KOPT-K1 (cell line): ENCODE data around the gene DTD1.

Experiments
- H3K27ac ChIP-seq: fragments of 200-600 bp; sonication (generic); 2 replicates; pipeline ENCODE4 v1.5.1; 2016; ENCODE audit warnings: antibody characterized with exemption, mild to moderate bottlenecking, low read depth, low read length; ENCODE audit not compliant: poor library complexity, severe bottlenecking
- H3K36me3 ChIP-seq: fragments of 200-600 bp; sonication (generic); 2 replicates; pipeline ENCODE4 v1.5.1; 2017; ENCODE audit warnings: antibody characterized with exemption, mild to moderate bottlenecking, low read length, moderate library complexity; ENCODE audit not compliant: insufficient read depth
- H3K9me3 ChIP-seq: fragments of 200-600 bp; sonication (generic); 2 replicates; pipeline ENCODE4 v1.5.1; 2017; ENCODE audit warnings: antibody characterized with exemption, low read length, mild to moderate bottlenecking; ENCODE audit not compliant: insufficient read depth, poor library complexity, severe bottlenecking

DTD1 gene

GRCh38 chr20:18727032-18727508 is 139.2 kb downstream of the DTD1 start:
- no peaks in the 10 kb centered on the region for H3K36me3 ChIP-seq
- no peaks in the 10 kb centered on the region for H3K9me3 ChIP-seq
- no peak overlapping the region for H3K27ac ChIP-seq

- no peaks in the 10 kb centered on the region for H3K9me3 ChIP-seq
- H3K27ac ChIP-seq: no peak overlapping the region
- no peaks in the 10 kb centered on the region for H3K36me3 ChIP-seq
These were observed 140.5 kb downstream of the DTD1 start for GRCh38 chr20:18728165-18728869.

DNA sequence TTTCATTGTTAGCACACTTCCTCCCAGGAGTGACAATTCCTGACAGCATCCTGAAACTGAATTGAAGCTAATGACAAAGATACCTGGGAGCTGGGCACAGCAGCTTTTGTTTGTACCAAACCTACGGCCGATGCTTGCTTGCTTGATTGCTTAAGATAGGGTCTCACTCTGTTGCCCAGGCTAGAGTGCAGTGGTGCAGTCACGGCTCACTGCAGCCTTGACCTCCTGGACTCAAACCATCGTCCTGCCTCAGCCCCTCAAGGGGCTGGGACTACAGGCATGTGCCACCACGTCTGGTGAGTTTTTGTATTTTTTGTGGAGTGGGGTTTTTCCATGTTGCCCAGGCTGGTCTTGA is 141.0 kb downstream of the DTD1 start:
- Histone ChIP-seq H3K9me3 (no peaks in the 10 kb centered on the region), H3K27ac (no peak overlapping the region), H3K36me3 (no peaks in the 10 kb centered on the region)

GRCh38 chr20:18729231-18729825 is 141.5 kb downstream of the DTD1 start:
- no peaks in the 10 kb centered on the region for H3K36me3 ChIP-seq
- H3K27ac ChIP-seq: no peak overlapping the region
- H3K9me3 ChIP-seq: no peaks in the 10 kb centered on the region

GRCh38 chr20:18731940-18732339 is 144.1 kb downstream of the DTD1 start:
- Histone ChIP-seq H3K9me3 (no peaks in the 10 kb centered on the region), H3K36me3 (no peaks in the 10 kb centered on the region), H3K27ac (no peak overlapping the region)

GRCh38 chr20:18734525-18735189 is 146.8 kb downstream of the DTD1 start:
- no peaks in the 10 kb centered on the region for H3K36me3 ChIP-seq
- no peak overlapping the region for H3K27ac ChIP-seq
- H3K9me3 ChIP-seq: no peaks in the 10 kb centered on the region

GRCh38 chr20:18737140-18737539 is 149.3 kb downstream of the DTD1 start:
- H3K27ac ChIP-seq: no peak overlapping the region
- H3K9me3 ChIP-seq: no peaks in the 10 kb centered on the region
- no peaks in the 10 kb centered on the region for H3K36me3 ChIP-seq

DNA sequence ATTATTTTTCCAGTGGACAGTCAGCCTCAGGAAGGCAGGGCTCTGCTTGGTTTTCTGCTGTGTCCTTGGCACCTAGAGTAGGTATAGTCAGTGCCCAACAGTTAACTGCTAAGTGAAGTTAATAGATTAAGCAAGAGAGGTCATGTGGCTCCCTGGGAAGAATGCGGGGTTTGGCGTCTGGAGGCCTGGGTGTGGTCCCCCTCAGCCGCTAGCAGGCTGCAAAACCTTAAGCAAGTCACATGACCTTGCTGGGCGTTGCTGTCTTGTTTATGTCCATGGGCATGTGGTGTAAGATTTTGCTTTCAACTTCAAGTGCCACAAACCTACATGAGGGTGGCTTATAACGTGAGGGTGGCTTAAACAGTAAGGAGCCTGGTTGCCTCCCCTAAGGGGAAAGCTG is 150.2 kb downstream of the DTD1 start:
- no peak overlapping the region for H3K27ac ChIP-seq
- no peaks in the 10 kb centered on the region for H3K9me3 ChIP-seq
- H3K36me3 ChIP-seq: no peaks in the 10 kb centered on the region

GRCh38 chr20:18738888-18739287 is 151.0 kb downstream of the DTD1 start:
- no peaks in the 10 kb centered on the region for H3K36me3 ChIP-seq
- no peak overlapping the region for H3K27ac ChIP-seq
- no peaks in the 10 kb centered on the region for H3K9me3 ChIP-seq

DNA sequence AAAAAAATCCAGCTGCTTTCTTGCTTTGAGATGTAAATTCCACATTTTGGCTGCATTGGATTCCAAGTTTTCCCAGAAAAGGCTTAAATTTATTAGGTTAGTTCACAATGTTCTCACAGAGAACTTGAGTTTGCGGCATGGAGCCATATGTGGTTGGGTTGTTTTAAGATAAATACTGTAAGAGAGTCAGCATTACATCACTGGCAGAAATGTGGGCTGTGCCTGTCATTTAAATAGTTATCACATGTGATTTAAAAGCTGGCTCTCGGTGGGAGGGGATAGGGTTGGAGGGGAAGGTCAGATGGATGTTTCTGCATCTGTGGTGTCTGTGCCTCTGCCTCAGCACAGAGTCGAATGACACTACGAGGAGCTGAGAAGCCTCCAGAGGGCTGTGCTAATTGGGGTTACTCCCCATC is 151.9 kb downstream of the DTD1 start:
- Histone ChIP-seq H3K27ac (no peak overlapping the region), H3K36me3 (no peaks in the 10 kb centered on the region), H3K9me3 (no peaks in the 10 kb centered on the region)

GRCh38 chr20:18740726-18741125 is 152.9 kb downstream of the DTD1 start:
- no peak overlapping the region for H3K27ac ChIP-seq
- H3K36me3 ChIP-seq: no peaks in the 10 kb centered on the region
- H3K9me3 ChIP-seq: no peaks in the 10 kb centered on the region

GRCh38 chr20:18742841-18743240 is 155.0 kb downstream of the DTD1 start:
- H3K27ac ChIP-seq: no peak overlapping the region
- no peaks in the 10 kb centered on the region for H3K36me3 ChIP-seq
- H3K9me3 ChIP-seq: no peaks in the 10 kb centered on the region

- H3K9me3 ChIP-seq: no peaks in the 10 kb centered on the region
- no peaks in the 10 kb centered on the region for H3K36me3 ChIP-seq
- H3K27ac ChIP-seq: no peak overlapping the region
These were observed 156.0 kb downstream of the DTD1 start for GRCh38 chr20:18743665-18744440.

GRCh38 chr20:18747090-18747489 is 159.2 kb downstream of the DTD1 start:
- Histone ChIP-seq H3K36me3 (no peaks in the 10 kb centered on the region), H3K9me3 (no peaks in the 10 kb centered on the region), H3K27ac (no peak overlapping the region)

- no peaks in the 10 kb centered on the region for H3K9me3 ChIP-seq
- no peaks in the 10 kb centered on the region for H3K36me3 ChIP-seq
- no peak overlapping the region for H3K27ac ChIP-seq
These were observed 161.1 kb downstream of the DTD1 start for GRCh38 chr20:18748987-18749386.
